Neutrophil (primary cell): Measurements from ENCODE around the gene UROC1.

Experiments used
- H3K27ac ChIP-seq: fragments of 200-600 bp; sonication (generic); 2 replicates; pipeline ENCODE4 v1.5.1; 2016; ENCODE audit warnings: mild to moderate bottlenecking, moderate library complexity
- H3K27me3 ChIP-seq: fragments of 200-600 bp; sonication (generic); 2 replicates; pipeline ENCODE4 v1.6.0; 2016; ENCODE audit warnings: mild to moderate bottlenecking
- H3K36me3 ChIP-seq: fragments of 200-600 bp; sonication (generic); 2 replicates; pipeline ENCODE4 v1.5.1; 2017
- H3K4me1 ChIP-seq, 2 experiments: fragments of 200-600 bp in 1 of 2; sonication (generic) in 1 of 2; 1 replicate in 1 of 2; 2 replicates in 1 of 2; pipeline versions ENCODE4 v1.5.1 to v1.6.1; 2013 to 2016; ENCODE audit warnings: low read depth in 1 of 2, low read length in 1 of 2, mild to moderate bottlenecking in 1 of 2, moderate library complexity in 1 of 2; ENCODE audit not compliant: control insufficient read depth in 1 of 2, insufficient read depth in 1 of 2
- H3K4me3 ChIP-seq, 2 experiments: fragments of 200-600 bp in 1 of 2; sonication (generic) in 1 of 2; 1 replicate in 1 of 2; 2 replicates in 1 of 2; pipeline ENCODE4 v1.5.1; 2013 to 2016; ENCODE audit warnings: low read depth in 1 of 2, low read length in 1 of 2, mild to moderate bottlenecking in 1 of 2, moderate library complexity in 1 of 2
- H3K9me3 ChIP-seq: fragments of 200-600 bp; sonication (generic); 2 replicates; pipeline ENCODE4 v1.5.1; 2016
- CTCF ChIP-seq: fragments of 200-600 bp; sonication (generic); IDR thresholded peaks from 2 replicates; pipeline ENCODE4 v1.5.1; 2016; ENCODE audit warnings: antibody characterized with exemption

The UROC1 gene

GRCh38 chr3:126476166-126477060 is 41.2 kb downstream of the UROC1 start:
- Histone ChIP-seq H3K27ac (peak overlapping the region; percentile 96), H3K4me3 (peak overlapping the region; percentile 74 to 82), H3K36me3 (peaks cover under 1% of the 10 kb centered on the region), H3K9me3 (no peaks in the 10 kb centered on the region), H3K4me1 (peaks cover 43 to 46% of the 10 kb centered on the region in 2 experiments), H3K27me3 (no peaks in the 10 kb centered on the region)
- TF ChIP-seq CTCF = no peak

- TF ChIP-seq CTCF = peak; percentile 13
- H3K27me3 ChIP-seq = no peaks in the 10 kb centered on the region
- H3K4me1 ChIP-seq = peaks cover 47 to 50% of the 10 kb centered on the region in 2 experiments
- H3K9me3 ChIP-seq = no peaks in the 10 kb centered on the region
- peaks cover 9% of the 10 kb centered on the region for H3K36me3 ChIP-seq
- peak within 1 kb of the TSS; percentile 80 to 82 for H3K4me3 ChIP-seq
- peak within 1 kb of the TSS; percentile 96 for H3K27ac ChIP-seq
These were observed 42.0 kb downstream of the UROC1 start, which contains the start of gene ZXDC for GRCh38 chr3:126475413-126476114. Gene ZXDC (minus strand): TSS chr3:126475891. CDS start chr3:126475865, 26 bp downstream.

GRCh38 chr3:126474498-126475412 is 42.8 kb downstream of the UROC1 start:
- H3K4me1 ChIP-seq = peaks cover 47 to 50% of the 10 kb centered on the region in 2 experiments
- TF ChIP-seq CTCF = no peak
- H3K27me3 ChIP-seq = no peaks in the 10 kb centered on the region
- H3K36me3 ChIP-seq = peaks cover 17% of the 10 kb centered on the region
- peak overlapping the region; percentile 96 for H3K27ac ChIP-seq
- H3K9me3 ChIP-seq = no peaks in the 10 kb centered on the region
- peak overlapping the region; percentile 77 to 80 for H3K4me3 ChIP-seq

- Histone ChIP-seq H3K9me3 (no peaks in the 10 kb centered on the region), H3K4me3 (peak overlapping the region; percentile 40 to 77), H3K27me3 (no peaks in the 10 kb centered on the region), H3K4me1 (peaks cover 51 to 61% of the 10 kb centered on the region in 2 experiments), H3K27ac (peak overlapping the region; percentile 96), H3K36me3 (peaks cover 29% of the 10 kb centered on the region)
- TF ChIP-seq CTCF = no peak
These were observed 44.0 kb downstream of the UROC1 start for GRCh38 chr3:126473292-126474168.
